GM18505 (cell line): Measurements from ENCODE around the gene TM2D3.

ENCODE experiments used
- ATAC-seq: cut with Tn5 transposase; IDR thresholded peaks from one replicate; pipeline ENCODE4 v1.9.1; 2021; ENCODE audit not compliant: unreplicated experiment
- POLR2A ChIP-seq: IDR thresholded peaks from 4 replicates; pipeline ENCODE4 v1.6.1; 2011; ENCODE audit warnings: borderline replicate concordance; ENCODE audit not compliant: insufficient read depth, insufficient read length; ENCODE audit errors: extremely low read depth

Gene TM2D3

DNA sequence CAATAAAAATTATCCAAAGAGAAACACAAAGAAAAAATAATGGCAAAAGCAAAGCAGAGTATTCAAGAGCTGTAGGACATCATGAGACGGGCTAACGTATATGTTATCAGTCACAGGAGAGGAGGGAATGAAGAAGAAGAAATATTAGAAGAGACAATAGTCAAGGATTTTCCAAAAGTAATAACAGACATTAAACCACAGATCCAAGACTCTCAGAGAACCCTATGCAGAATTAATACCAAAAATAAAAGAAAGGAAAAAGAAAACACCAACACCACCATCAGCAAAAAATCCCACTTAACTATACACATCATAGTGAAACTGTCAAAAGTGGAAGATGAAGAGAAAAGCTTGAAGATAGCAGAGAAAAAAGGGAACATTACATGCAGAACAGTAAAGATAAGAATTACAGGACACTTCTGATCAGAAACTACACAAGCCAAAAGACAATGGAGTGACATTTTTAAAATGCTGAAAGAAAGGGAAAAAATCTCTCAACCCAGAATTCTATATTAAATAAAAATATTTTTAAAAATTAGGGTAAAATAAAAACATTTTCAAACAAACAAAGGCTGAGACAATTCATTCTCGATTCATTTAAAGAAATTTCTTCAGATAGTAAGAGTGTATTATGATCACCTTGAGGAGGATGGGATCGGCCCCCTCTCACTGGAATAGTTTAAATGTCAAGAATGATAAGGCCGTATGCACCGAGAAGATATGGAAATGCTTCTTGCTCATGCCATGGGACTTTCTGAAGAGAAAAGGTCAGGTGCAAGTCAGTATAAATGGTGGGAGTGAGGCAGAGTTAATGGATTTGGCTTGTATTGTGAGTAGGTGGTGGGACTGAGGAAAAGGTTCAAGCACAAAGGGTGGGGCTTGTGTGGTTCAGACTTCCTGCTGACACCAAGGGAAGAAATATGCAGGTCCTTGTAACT, 28.5 kb downstream of the TM2D3 start:
- no peak for ATAC-seq
- TF ChIP-seq POLR2A: no peak

DNA sequence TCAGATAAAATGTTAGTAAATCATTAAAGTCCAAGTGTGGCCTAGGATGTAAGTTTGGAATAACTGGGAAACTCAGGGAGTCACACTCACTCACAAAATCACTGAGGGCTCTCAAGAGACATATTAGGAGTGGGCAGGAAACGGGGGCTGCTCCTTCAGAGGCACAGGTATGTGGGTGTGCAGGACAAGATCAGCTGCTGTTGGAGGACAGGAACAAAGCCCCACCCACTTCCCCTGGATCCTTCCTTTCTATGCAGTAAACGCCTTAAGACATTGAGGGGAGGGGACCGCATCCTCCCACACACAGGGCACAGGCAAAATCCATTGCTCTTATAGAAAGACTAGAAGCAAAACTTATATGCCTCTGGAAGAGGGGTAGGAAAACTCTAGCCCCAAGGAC, 30.2 kb downstream of the TM2D3 start:
- TF ChIP-seq POLR2A: no peak
- ATAC-seq: no peak

DNA sequence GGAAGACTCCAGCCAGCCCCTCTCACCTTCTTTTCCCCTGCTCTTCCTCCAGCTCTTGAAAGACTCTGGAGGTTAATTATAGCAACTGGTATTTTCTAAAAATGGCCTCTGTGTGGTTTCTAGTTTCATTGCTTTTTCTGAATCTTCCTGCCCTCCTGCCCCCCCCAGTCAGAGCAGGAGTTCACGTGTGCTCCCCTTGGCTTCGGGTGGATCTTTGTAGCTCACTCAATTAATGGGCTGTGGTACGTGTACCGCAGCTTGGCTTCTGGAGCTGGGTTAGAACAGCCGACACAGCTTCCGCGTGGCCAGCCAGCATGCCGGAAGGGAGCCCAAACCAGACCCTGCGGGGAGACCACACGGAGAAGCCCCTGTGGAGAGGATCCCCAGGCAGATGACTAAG, 31.5 kb downstream of the TM2D3 start:
- no peak for ATAC-seq
- no peak for TF ChIP-seq POLR2A

DNA sequence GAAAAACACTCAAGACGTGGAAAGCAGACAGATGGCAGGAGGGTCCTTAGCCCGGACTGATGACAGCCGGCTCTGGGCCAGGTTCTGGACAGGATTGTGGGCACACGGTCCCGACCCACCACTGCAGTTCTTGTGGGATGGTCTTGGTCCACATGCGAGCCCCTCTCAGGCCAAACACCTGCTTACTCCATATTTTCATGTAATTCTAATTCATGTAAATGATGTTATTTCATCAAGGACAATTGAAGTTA, 32.6 kb downstream of the TM2D3 start:
- TF ChIP-seq POLR2A: no peak
- no peak for ATAC-seq

DNA sequence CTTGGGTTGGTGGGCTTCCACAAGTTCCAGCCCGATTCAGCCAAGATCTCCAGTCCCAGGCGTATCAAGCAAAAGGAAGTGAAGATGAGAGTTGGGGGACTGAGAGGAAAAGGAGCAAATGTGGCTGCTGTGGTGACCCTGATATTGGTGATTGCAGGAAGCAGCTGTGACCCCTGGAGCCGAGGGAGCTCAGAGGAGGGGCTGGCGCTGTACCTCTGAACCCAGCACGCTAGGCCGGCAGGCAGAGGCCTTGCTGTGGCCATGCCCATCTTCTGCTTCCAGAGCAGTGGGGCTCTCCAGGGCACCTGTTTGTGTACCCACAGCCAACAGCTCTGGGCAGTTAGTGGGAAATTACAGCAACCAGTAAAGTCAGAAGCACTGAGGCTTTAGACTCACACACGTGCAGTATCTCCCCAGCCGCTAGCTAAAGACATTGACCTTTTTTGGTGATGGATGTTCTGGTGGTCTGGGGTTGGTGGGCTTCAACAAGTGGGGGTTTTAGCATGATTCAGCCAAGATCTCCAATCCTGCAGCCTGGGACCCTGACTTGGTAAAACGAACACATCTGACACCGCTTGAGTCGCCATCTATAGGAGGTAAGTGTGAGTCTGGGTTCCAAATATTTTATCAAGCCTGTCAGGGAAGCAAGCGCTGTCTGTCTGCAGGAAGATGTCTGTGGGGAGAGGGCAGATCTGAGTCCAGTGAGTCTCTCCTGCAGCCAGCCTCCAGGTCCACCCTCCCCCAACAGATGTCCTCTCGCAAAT, 33.1 kb downstream of the TM2D3 start:
- no peak for ATAC-seq
- no peak for TF ChIP-seq POLR2A

DNA sequence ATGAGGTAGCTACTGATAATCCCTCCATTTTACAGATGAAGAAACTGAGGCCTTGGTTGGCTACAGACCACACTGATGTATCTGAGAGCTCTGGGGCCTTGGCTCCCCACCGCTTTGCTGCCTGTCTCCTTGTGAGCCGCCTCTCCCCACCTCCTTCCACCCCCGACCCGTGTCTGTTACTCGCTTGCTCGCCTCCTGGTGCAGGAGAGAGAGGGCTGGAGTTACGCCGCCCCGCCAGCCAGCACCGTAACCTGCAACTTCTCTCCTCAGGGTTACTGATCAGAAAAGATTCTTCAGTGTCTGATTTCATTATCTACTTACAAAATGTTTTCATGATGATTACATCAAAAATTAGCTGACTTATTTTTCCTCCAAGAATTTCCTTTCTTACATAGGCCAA, 34.1 kb downstream of the TM2D3 start:
- no peak for ATAC-seq
- TF ChIP-seq POLR2A: no peak

DNA sequence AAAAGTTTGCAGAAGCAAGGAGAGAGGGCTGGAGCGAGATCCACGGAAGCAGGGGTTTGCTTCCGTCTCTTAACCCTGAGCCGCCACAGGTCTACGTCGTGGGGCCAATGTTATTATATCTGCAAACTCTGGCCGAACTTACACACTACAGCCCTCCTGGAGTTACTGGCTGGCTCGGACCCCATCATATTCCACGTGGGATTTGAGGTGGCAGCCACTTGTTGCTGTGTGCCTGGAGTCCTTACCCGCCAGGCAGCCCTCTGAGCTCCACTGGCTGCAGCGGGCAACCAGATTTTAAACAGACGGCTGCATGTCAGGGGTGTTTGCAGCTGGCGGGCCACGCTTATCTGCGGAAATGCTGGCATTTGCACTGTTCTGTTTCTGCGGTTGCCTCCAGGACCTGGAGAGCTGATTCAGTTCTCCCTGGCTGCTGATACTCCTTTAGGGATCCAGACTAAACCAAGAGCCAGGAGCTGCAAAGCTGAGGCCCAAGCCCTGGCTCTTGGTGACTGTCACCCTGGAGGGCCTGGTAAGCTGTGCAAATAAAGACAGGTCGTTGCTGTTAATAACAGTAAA, 34.7 kb downstream of the TM2D3 start:
- no peak for ATAC-seq
- no peak for TF ChIP-seq POLR2A

DNA sequence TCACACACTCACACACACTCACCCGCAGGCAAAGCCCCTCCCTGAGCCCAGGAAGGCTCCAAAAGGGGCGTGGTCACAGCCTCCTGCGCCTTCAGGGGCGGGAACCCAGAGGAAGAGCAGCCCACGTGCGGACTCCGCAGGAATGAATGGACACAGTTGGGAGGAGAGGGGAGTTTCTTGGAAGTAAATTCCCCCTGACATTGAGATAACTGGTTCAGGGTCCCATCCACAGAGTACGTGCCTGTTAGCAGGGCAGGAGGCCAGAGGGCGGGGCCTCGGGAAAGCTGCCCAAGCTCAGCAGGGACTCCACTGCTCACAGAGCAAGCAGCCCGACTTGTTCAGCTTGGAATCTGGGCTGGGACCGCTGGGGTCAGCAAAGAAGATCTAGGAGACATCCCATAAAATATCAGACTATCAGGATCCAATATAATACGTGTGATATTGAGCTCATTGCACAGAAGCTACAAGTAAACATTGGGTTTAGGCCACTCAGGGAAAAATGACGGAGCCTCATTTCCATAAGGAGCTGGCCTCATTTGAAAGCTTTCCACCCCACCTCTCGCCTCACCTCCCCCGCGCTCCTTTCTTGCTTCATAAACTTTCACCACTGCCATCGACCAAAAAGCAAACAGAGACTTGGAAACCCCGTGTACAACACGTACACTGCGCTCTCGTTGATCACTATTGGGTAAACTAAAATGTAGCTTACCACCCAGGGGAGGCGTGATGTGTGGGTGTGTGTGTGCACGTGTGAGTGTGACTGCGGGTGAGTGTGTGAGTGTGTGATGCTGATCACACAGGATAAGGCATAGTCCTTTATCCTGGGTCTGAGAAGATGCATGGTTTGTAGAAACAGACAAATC, 36.0 kb downstream of the TM2D3 start:
- no peak for ATAC-seq

DNA sequence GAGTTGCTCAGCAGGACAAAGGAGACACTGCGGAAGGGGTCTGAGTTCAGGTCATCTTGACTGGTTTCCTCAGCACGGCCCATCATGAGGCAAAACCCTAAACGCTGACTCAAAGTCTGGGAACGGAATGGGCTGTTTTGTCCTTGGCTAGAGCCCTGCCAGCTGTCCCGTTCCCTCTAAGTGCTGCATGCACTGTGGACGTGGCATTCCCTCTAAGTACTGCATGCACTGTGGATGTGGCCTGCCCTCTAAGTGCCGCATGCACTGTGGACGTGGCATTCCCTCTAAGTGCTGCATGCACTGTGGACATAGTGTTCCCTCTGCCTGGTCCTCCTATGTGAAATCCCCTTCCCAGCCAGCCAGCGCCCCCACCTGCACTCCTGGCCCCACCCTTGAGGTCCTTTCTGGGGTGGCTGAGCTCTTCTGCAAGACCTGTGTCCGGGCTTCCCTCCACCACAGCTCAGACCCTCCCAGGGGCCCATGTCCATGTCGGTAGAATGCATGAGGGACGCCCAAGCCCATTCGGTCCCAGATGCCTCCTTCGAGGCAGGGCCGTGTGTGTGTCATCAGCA, 36.7 kb downstream of the TM2D3 start:
- no peak for ATAC-seq
- no peak for TF ChIP-seq POLR2A

More for the DNA sequence above, 36.0 kb downstream of the TM2D3 start:
- no peak for TF ChIP-seq POLR2A

DNA sequence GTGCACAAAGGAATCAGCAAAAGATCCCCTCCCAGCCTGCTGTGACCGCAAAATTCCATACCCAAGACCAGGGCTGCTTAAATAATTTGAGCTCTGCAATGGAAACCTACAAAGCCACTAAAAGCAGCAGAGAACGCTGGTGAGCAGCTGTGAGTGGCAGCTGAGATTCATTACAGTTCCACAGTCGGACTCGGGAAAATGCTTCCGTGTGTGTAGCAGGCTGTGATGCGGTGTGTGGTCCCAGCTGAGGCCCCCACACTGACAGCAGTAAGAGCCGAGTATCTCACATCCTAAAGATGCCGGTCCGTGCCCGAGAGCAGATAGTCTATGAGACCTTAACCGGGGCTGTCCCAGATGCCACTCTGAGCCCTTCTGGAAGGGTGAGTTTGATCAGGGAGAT, 37.4 kb downstream of the TM2D3 start:
- no peak for TF ChIP-seq POLR2A
- no peak for ATAC-seq

DNA sequence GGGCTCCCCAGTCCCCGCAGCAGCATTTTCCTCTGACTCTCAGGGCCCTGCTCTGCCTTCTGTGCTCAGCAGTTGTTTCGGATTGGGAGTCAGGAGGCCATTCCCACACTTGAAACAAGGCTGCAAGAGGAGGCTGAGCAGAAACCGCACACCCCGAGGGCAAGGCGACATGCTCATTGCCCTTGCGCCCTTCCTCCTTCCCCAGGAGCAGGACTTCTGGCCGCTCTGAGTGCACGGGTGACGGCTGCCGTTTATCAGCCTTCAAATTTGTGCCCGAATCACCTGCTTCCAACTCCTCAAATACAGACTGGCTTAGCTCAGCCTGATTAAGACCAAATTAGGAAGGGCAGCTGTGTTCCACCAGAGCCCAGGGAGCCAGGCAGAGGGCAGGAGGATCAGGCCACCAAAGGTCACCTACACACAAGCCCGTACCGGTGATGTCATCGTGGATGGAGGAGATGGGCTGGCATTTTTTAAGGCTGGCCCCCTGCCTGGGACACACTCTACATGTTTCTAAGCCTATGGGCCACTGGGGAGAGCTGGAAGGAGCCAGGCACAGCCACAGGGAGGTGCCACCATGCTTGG, 38.1 kb downstream of the TM2D3 start:
- no peak for TF ChIP-seq POLR2A

More for the DNA sequence above, 38.1 kb downstream of the TM2D3 start:
- no peak for ATAC-seq
